ENCODE results near the gene ASNSD1.

ASNSD1 gene

DNA sequence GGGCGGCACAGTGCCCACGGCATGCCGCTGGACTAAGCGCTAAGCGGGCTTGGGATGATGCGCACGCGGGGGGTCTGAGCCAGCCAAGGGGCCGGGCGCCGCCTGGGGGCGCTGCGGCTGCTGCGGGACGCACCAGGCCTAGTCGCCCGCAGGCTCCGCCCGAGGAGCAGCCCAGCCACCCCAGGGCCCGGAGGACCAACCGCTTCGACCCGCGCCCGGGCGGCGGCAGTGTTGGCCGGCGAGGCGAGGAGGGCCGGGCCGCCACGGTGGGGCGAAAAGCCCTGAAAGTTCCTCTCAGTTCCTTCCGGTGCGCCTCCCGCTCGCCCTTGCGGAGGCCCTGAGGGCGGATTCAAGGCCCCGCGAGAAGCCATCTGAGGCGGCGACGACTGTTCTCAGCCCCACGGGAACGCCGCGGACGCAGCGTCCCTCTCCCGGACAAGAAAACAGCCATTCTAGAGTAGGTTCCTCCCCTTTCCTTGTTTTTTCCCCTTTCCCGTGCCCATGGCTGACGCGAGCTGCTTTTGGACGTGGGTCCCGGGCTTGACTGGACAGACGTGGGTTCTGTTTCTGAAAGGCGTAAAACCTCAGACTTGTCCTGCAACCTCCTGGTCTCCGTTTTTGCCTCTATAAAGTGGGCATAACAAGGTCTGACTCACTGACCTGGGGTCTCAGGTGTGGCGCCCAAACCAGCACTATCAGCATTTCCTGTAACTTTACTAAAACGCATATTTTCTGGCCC lies 13.3 kb downstream of the ASNSD1 start, which contains the start of gene ANKAR:
Gene ANKAR, plus strand, starts transcription at position 297 of the 739 bp plus-strand sequence. CDS start 1,821 bp downstream, outside the sequence.
- TF ChIP-seq, protein P1, sequence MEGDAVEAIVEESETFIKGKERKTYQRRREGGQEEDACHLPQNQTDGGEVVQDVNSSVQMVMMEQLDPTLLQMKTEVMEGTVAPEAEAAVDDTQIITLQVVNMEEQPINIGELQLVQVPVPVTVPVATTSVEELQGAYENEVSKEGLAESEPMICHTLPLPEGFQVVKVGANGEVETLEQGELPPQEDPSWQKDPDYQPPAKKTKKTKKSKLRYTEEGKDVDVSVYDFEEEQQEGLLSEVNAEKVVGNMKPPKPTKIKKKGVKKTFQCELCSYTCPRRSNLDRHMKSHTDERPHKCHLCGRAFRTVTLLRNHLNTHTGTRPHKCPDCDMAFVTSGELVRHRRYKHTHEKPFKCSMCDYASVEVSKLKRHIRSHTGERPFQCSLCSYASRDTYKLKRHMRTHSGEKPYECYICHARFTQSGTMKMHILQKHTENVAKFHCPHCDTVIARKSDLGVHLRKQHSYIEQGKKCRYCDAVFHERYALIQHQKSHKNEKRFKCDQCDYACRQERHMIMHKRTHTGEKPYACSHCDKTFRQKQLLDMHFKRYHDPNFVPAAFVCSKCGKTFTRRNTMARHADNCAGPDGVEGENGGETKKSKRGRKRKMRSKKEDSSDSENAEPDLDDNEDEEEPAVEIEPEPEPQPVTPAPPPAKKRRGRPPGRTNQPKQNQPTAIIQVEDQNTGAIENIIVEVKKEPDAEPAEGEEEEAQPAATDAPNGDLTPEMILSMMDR (conservative IDR thresholded peaks at IDR 0.05; ENCODE audit: low read depth, low read length) = peak; percentile 60
- H3K4me3 ChIP-seq (ENCODE audit: low read depth, low read length) = peak within 1 kb of the TSS; percentile 72

DNA sequence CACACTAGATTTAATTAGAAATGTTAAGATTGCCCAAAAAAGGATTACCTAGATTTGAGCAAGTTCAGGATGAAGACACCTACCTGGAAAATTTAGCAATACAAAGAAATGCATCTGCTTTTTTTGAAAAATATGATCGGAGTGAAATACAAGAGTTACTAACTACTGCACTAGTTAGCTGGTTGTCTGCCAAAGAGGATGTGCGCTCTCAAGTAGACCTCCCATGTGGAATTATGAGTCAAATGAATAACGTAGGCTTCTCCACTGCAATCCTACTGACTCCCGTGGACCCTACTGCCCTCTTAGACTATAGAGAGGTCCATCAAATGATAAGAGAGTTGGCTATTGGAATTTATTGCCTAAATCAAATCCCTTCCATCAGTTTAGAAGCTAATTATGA lies 15.2 kb downstream of the ASNSD1 start:
- H3K4me3 ChIP-seq (ENCODE audit: low read depth, low read length) = no peak overlapping the region
- DNase-seq (ENCODE audit: low read depth) = peak; percentile 78
- TF ChIP-seq, protein P1 (conservative IDR thresholded peaks at IDR 0.05; ENCODE audit: low read depth, low read length) = no peak

More for the DNA sequence above, 13.3 kb downstream of the ASNSD1 start, which contains the start of gene ANKAR:
- peak; percentile 93 for DNase-seq (ENCODE audit: low read depth)

DNA sequence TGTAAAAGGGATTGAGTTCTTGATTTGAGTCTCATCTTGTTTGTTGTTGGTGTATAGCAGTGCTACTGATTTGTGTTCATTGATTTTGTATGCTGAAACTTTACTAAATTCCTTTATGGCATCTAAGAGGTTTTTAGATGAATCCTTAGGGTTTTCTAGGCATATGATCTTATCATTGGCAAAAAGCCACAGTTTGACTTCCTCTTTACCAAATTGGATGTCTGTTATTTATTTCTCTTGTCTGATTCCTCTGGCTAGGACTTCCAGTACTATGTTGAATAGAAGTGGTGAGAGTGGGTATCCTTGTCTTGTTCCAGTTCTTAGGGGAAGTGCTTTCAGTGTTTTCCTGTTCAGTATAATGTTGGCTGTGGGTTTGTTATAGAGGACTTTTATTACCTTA lies 18.0 kb downstream of the ASNSD1 start:
- DNase-seq (ENCODE audit: low read depth) = peak; percentile 30
- H3K4me3 ChIP-seq (ENCODE audit: low read depth, low read length) = no peak overlapping the region
- TF ChIP-seq, protein P1 (conservative IDR thresholded peaks at IDR 0.05; ENCODE audit: low read depth, low read length) = no peak

DNA sequence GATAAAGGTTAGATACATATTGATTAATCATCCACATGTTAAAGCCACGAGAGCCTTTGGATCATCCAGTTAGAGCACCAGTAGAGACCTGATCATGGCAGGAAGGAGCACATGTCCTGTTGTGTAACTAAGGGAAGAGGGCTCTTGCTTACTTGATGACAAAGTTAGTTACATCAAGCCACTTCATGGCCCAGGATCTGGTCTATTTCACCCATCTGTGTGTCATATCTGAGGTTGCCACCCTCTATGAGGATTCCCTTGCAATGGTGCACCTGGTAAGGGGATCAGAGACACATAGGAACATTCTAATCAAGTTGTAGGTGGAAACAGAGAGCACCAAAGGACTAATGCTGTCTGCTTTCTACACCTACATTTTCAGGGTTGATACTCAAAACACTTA lies 19.9 kb downstream of the ASNSD1 start:
- H3K4me3 ChIP-seq (ENCODE audit: low read depth, low read length) = no peak overlapping the region
- TF ChIP-seq, protein P1 (conservative IDR thresholded peaks at IDR 0.05; ENCODE audit: low read depth, low read length) = no peak
- DNase-seq (ENCODE audit: low read depth) = no peak

DNA sequence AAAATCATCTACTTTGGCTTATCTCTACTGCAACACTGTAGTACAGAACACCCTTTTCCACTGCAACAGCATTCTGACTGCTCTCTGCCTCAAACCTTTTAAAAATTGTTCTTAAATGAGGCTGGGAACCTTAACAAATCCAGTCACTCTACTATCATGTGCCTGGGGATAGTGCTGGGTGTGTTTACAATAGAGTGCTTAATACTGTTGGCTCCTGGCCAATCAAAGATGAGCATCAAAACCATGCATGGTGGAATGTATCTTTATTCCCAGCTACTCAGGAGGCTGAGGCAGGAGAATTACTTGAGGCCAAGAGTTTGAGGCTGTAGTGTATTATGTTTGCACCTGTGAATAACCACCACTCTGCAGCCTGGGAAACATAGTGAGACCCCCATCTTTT lies 20.6 kb downstream of the ASNSD1 start:
- no peak overlapping the region for H3K4me3 ChIP-seq (ENCODE audit: low read depth, low read length)
- TF ChIP-seq, protein P1 (conservative IDR thresholded peaks at IDR 0.05; ENCODE audit: low read depth, low read length) = no peak
- peak; percentile 34 for DNase-seq (ENCODE audit: low read depth)

DNA sequence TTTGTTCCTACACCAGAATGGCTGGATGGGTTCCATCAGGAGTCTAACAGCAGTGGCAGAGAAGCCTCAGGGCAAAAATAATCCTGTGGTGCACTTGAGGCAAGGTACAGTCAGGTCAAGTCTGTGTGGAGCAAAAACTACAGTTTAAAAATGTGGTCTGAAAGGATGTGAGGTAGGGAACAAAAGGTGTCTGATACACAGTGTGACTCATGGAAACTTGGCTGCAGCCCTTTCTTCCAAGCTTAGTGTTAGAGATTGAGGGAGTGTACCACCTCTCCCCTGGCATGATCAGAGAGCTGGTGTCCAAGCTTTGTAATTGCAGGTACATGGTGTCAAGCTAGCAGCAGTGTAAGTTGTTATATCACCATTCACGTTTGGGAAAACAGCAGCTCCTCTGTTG lies 22.1 kb downstream of the ASNSD1 start:
- TF ChIP-seq, protein P1 (conservative IDR thresholded peaks at IDR 0.05; ENCODE audit: low read depth, low read length) = no peak
- H3K4me3 ChIP-seq (ENCODE audit: low read depth, low read length) = no peak overlapping the region
- no peak for DNase-seq (ENCODE audit: low read depth)

DNA sequence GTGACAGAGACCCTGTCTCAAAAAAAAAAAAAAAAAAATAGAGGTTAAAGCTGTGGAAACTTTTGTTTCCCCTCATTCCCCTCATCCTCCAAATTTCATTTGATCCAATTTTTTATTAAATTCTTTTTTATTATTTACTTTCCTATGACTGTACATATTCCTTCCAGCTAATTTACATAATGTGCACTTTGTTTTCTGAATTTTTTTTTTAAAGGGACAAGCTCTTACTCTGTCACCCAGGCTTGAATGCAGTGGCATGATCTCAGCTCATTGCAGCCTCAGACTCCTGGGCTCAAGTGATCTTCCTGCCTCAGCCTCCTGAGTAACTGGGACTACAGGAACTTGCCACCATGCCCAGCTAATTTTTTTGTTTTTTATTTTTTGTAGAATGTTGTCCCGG lies 23.6 kb downstream of the ASNSD1 start:
- DNase-seq (ENCODE audit: low read depth) = no peak
- no peak overlapping the region for H3K4me3 ChIP-seq (ENCODE audit: low read depth, low read length)
- TF ChIP-seq, protein P1 (conservative IDR thresholded peaks at IDR 0.05; ENCODE audit: low read depth, low read length) = no peak
